Measurements from ENCODE around the gene FOXL2. TPM values are rescaled to one million over a fixed set of nuclear protein-coding genes. Genes with fewer than 3 reads are reported as not detected.

The FOXL2 gene
- total RNA-seq, 4 donors from 2014 or later = not detected

- TF ChIP-seq CTCF (IDR thresholded peaks at IDR 0.05; ENCODE audit: low read depth) = no peak
These were observed 33.2 kb downstream of the FOXL2 start for GRCh38 chr3:138913766-138914165.

GRCh38 chr3:138912237-138912636 lies 34.7 kb downstream of the FOXL2 start:
- TF ChIP-seq CTCF (IDR thresholded peaks at IDR 0.05; ENCODE audit: low read depth) = no peak

- TF ChIP-seq CTCF (IDR thresholded peaks at IDR 0.05; ENCODE audit: low read depth) = no peak
These were observed 35.3 kb downstream of the FOXL2 start for GRCh38 chr3:138911621-138912020.

- no peak for TF ChIP-seq CTCF (IDR thresholded peaks at IDR 0.05; ENCODE audit: low read depth)
These were observed 37.0 kb downstream of the FOXL2 start for GRCh38 chr3:138909904-138910303.

GRCh38 chr3:138908846-138909245 lies 38.1 kb downstream of the FOXL2 start:
- TF ChIP-seq CTCF (IDR thresholded peaks at IDR 0.05; ENCODE audit: low read depth) = no peak

GRCh38 chr3:138907539-138907938 lies 39.4 kb downstream of the FOXL2 start:
- TF ChIP-seq CTCF (IDR thresholded peaks at IDR 0.05; ENCODE audit: low read depth) = no peak

GRCh38 chr3:138902171-138902570 lies 44.8 kb downstream of the FOXL2 start:
- no peak for TF ChIP-seq CTCF (IDR thresholded peaks at IDR 0.05; ENCODE audit: low read depth)
